Fibroblast of the aortic adventitia (primary cell): ENCODE results near the gene TCF7. TPM values are rescaled to one million over a fixed set of nuclear protein-coding genes. Genes with fewer than 3 reads are reported as not detected.

Experiments
- DNase-seq: peaks from one replicate; pipeline ENCODE4 v3.0.0-alpha.2; 2010; ENCODE audit warnings: low read depth
- H3K4me3 ChIP-seq: 2 replicates; pipeline ENCODE4 v1.5.1; 2011; ENCODE audit warnings: low read depth, mild to moderate bottlenecking, control low read depth, low read length, moderate library complexity
- CTCF ChIP-seq: IDR thresholded peaks from 2 replicates; pipeline ENCODE4 v1.5.1; 2011; ENCODE audit warnings: mild to moderate bottlenecking, low read length, control low read depth, inconsistent platforms; ENCODE audit not compliant: insufficient read depth
- total RNA-seq: library from RNA; depleted of rRNA; stranded (reverse); fragments of >200 nt; gene quantifications from 2 replicates; pipeline ENCODE4 v1.2.3, GENCODE V29; 2012; ENCODE audit warnings: low replicate concordance

TCF7 gene
- total RNA-seq, 1 donor = 16.8 TPM

GRCh38 chr5:134084570-134084969 is 29.9 kb upstream of the TCF7 start:
- no peak overlapping the region for H3K4me3 ChIP-seq
- no peak for TF ChIP-seq CTCF
- DNase-seq = peak; percentile 36

GRCh38 chr5:134085411-134085810 is 29.1 kb upstream of the TCF7 start:
- TF ChIP-seq CTCF = no peak
- DNase-seq = no peak
- H3K4me3 ChIP-seq = no peak overlapping the region

GRCh38 chr5:134086225-134086942 is 28.1 kb upstream of the TCF7 start:
- no peak for DNase-seq
- TF ChIP-seq CTCF = no peak
- no peak overlapping the region for H3K4me3 ChIP-seq

- DNase-seq = no peak
- no peak overlapping the region for H3K4me3 ChIP-seq
- TF ChIP-seq CTCF = no peak
Observed at GRCh38 chr5:134086943-134087305, 27.6 kb upstream of the TCF7 start.

- TF ChIP-seq CTCF = no peak
- H3K4me3 ChIP-seq = no peak overlapping the region
- DNase-seq = peak; percentile 55
Observed at GRCh38 chr5:134088291-134088690, 26.2 kb upstream of the TCF7 start.

GRCh38 chr5:134088994-134089560 is 25.4 kb upstream of the TCF7 start:
- H3K4me3 ChIP-seq = no peak overlapping the region
- no peak for DNase-seq
- TF ChIP-seq CTCF = no peak
